Astrocyte (in vitro differentiated cells and primary cell): ENCODE data around the gene MAGEC2.

Source experiments
- CTCF ChIP-seq: IDR thresholded peaks from 2 replicates; pipeline ENCODE4 v1.5.1; 2011; ENCODE audit warnings: low read depth, mild to moderate bottlenecking, inconsistent platforms, low read length, moderate library complexity; ENCODE audit not compliant: insufficient read depth
- EZH2 ChIP-seq: IDR thresholded peaks from 2 replicates; pipeline ENCODE4 v1.6.1; 2012; ENCODE audit warnings: mild to moderate bottlenecking, low read length, inconsistent platforms; ENCODE audit not compliant: insufficient read depth

DNA sequence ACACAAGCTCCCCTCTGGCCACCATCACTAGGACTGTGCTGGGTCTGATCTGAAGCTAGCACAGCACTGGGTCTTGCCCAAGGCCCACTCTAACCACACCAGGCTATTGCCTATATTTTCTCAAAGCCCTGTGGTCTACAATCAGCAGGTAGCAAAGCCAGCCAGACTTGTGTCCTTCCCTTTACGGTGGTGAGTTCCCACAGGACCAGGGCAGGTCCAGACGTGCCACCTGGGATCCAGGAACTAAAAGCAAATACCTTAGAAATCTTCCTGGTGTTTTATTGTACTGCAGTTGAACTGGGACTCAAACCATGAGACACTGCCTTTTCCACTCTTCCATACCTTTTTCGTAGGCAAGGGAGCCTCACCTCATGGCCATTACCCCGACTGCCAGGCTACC, 9.0 kb upstream of the MAGEC2 start:
- TF ChIP-seq CTCF (no peak), EZH2 (no peak)
